ENCODE results near the gene SLC11A1. TPM values are rescaled to one million over a fixed set of nuclear protein-coding genes. Genes with fewer than 3 reads are reported as not detected.
A peak's percentile ranks its signal among the peaks of the same experiment; 100 is the strongest.

SLC11A1 gene
- total RNA-seq, 1 experiment from 2014 or later, result 0.03 TPM

- H3K4me3 ChIP-seq, result no peak overlapping the region
- DNase-seq, result no peak
- H3K36me3 ChIP-seq, result no peaks in the 10 kb centered on the region
- no peaks in the 10 kb centered on the region for H3K27me3 ChIP-seq
- H3K9me3 ChIP-seq, result no peaks in the 10 kb centered on the region
Observed at GRCh38 chr2:218386505-218387368, 4.7 kb downstream of the SLC11A1 start.

- no peak for DNase-seq
Observed at GRCh38 chr2:218387369-218388194, 5.5 kb downstream of the SLC11A1 start.

GRCh38 chr2:218389333-218390150 lies 7.5 kb downstream of the SLC11A1 start:
- DNase-seq, result no peak
- H3K4me3 ChIP-seq, result no peak overlapping the region
- H3K9me3 ChIP-seq, result no peaks in the 10 kb centered on the region
- H3K36me3 ChIP-seq, result no peaks in the 10 kb centered on the region
- no peaks in the 10 kb centered on the region for H3K27me3 ChIP-seq

More at GRCh38 chr2:218387369-218388194, 5.5 kb downstream of the SLC11A1 start:
- Histone ChIP-seq H3K27me3 (no peaks in the 10 kb centered on the region), H3K9me3 (no peaks in the 10 kb centered on the region), H3K36me3 (no peaks in the 10 kb centered on the region), H3K4me3 (no peak overlapping the region)

GRCh38 chr2:218391202-218391601 lies 9.1 kb downstream of the SLC11A1 start:
- Histone ChIP-seq H3K27me3 (no peaks in the 10 kb centered on the region), H3K36me3 (no peaks in the 10 kb centered on the region; the same call in 1 of the 2 replicates), H3K9me3 (no peaks in the 10 kb centered on the region), H3K4me3 (no peak overlapping the region)
- DNase-seq, result no peak

- no peak for DNase-seq
- Histone ChIP-seq H3K27me3 (no peaks in the 10 kb centered on the region), H3K9me3 (no peaks in the 10 kb centered on the region)
Observed at GRCh38 chr2:218392459-218392858, 10.4 kb downstream of the SLC11A1 start.

GRCh38 chr2:218392891-218393462 lies 10.9 kb downstream of the SLC11A1 start:
- no peaks in the 10 kb centered on the region for H3K9me3 ChIP-seq
- H3K36me3 ChIP-seq, result no peaks in the 10 kb centered on the region; the same call in 1 of the 2 replicates
- H3K4me3 ChIP-seq, result no peak overlapping the region
- no peaks in the 10 kb centered on the region for H3K27me3 ChIP-seq
- DNase-seq, result no peak

More at GRCh38 chr2:218392459-218392858, 10.4 kb downstream of the SLC11A1 start:
- Histone ChIP-seq H3K36me3 (no peaks in the 10 kb centered on the region; the same call in 1 of the 2 replicates), H3K4me3 (no peak overlapping the region)

- Histone ChIP-seq H3K9me3 (no peaks in the 10 kb centered on the region), H3K4me3 (no peak overlapping the region), H3K36me3 (no peaks in the 10 kb centered on the region; the same call in 1 of the 2 replicates), H3K27me3 (no peaks in the 10 kb centered on the region)
- no peak for DNase-seq
Observed at GRCh38 chr2:218393750-218394290, 11.7 kb downstream of the SLC11A1 start.

- Histone ChIP-seq H3K27me3 (no peaks in the 10 kb centered on the region), H3K9me3 (no peaks in the 10 kb centered on the region), H3K4me3 (no peak overlapping the region), H3K36me3 (no peaks in the 10 kb centered on the region; the same call in 1 of the 2 replicates)
- DNase-seq, result no peak
Observed at GRCh38 chr2:218394298-218395089, 12.4 kb downstream of the SLC11A1 start.

- H3K36me3 ChIP-seq, result peaks cover 1% of the 10 kb centered on the region
- H3K9me3 ChIP-seq, result no peaks in the 10 kb centered on the region
- no peaks in the 10 kb centered on the region for H3K27me3 ChIP-seq
- DNase-seq, result no peak
- H3K4me3 ChIP-seq, result no peak overlapping the region
Observed at GRCh38 chr2:218395090-218395444, 13.0 kb downstream of the SLC11A1 start.

- Histone ChIP-seq H3K27me3 (no peaks in the 10 kb centered on the region), H3K4me3 (peak overlapping the region; percentile 97), H3K9me3 (no peaks in the 10 kb centered on the region), H3K36me3 (peaks cover 3% of the 10 kb centered on the region)
- no peak for DNase-seq
Observed at GRCh38 chr2:218395456-218395825, 13.4 kb downstream of the SLC11A1 start.

- DNase-seq, result peak; percentile 96
- Histone ChIP-seq H3K9me3 (no peaks in the 10 kb centered on the region), H3K27me3 (no peaks in the 10 kb centered on the region)
Observed at GRCh38 chr2:218395826-218396687, 14.0 kb downstream of the SLC11A1 start.

GRCh38 chr2:218396688-218397462 lies 14.8 kb downstream of the SLC11A1 start:
- Histone ChIP-seq H3K36me3 (peaks cover 9% of the 10 kb centered on the region), H3K4me3 (peak overlapping the region; percentile 97), H3K9me3 (no peaks in the 10 kb centered on the region), H3K27me3 (no peaks in the 10 kb centered on the region)
- peak; percentile 76 for DNase-seq

More at GRCh38 chr2:218395826-218396687, 14.0 kb downstream of the SLC11A1 start:
- H3K36me3 ChIP-seq, result peaks cover 4% of the 10 kb centered on the region
- H3K4me3 ChIP-seq, result peak overlapping the region; percentile 97

GRCh38 chr2:218397463-218397819 lies 15.4 kb downstream of the SLC11A1 start:
- Histone ChIP-seq H3K36me3 (peaks cover 14% of the 10 kb centered on the region), H3K9me3 (no peaks in the 10 kb centered on the region), H3K4me3 (peak overlapping the region; percentile 97), H3K27me3 (no peaks in the 10 kb centered on the region)
- no peak for DNase-seq
